Astrocyte of the cerebellum (primary cell): Measurements from ENCODE around the gene AFAP1.

Experiments
- DNase-seq: peaks from one replicate; pipeline ENCODE4 v3.0.0-alpha.2; 2011; ENCODE audit warnings: low read depth
- H3K4me3 ChIP-seq: 2 replicates; pipeline ENCODE4 v1.5.1; 2011; ENCODE audit warnings: mild to moderate bottlenecking, low read depth, low read length, moderate library complexity
- CTCF ChIP-seq: IDR thresholded peaks from 2 replicates; pipeline ENCODE4 v1.5.1; 2012; ENCODE audit warnings: low read length, low read depth, moderate library complexity, mild to moderate bottlenecking; ENCODE audit errors: missing control alignments
- in situ Hi-C: cut with HindIII; loops from 2 replicates; pipeline ENCODE4 v1.10.0; 2017; ENCODE audit warnings: low sequenced_read_pairs

Gene AFAP1

GRCh38 chr4:7903791-7904516, 35.7 kb downstream of the AFAP1 start:
- peak; percentile 70 for DNase-seq
- in situ Hi-C loops = no loop called here
- no peak for TF ChIP-seq CTCF
- H3K4me3 ChIP-seq = no peak overlapping the region

- H3K4me3 ChIP-seq = no peak overlapping the region
- no peak for DNase-seq
- TF ChIP-seq CTCF = no peak
- in situ Hi-C loops = no loop called here
Measured at GRCh38 chr4:7902826-7903225, 36.8 kb downstream of the AFAP1 start.

GRCh38 chr4:7902101-7902553, 37.5 kb downstream of the AFAP1 start:
- no peak for TF ChIP-seq CTCF
- in situ Hi-C loops = no loop called here
- no peak overlapping the region for H3K4me3 ChIP-seq
- no peak for DNase-seq

- no peak for TF ChIP-seq CTCF
- no peak overlapping the region for H3K4me3 ChIP-seq
- in situ Hi-C loops = no loop called here
- DNase-seq = no peak
Measured at GRCh38 chr4:7901311-7901885, 38.3 kb downstream of the AFAP1 start.

- H3K4me3 ChIP-seq = no peak overlapping the region
- in situ Hi-C loops = no loop called here
- no peak for DNase-seq
- no peak for TF ChIP-seq CTCF
Measured at GRCh38 chr4:7900334-7900909, 39.2 kb downstream of the AFAP1 start.

- no peak for TF ChIP-seq CTCF
- in situ Hi-C loops = no loop called here
- no peak for DNase-seq
- H3K4me3 ChIP-seq = no peak overlapping the region
Measured at GRCh38 chr4:7899184-7899869, 40.3 kb downstream of the AFAP1 start.
